Neural cell (in vitro differentiated cells): ENCODE data around the gene HNRNPUL1.

Experiments
- EP300 ChIP-seq: fragments of 450-650 bp; conservative IDR thresholded peaks from 2 replicates; pipeline ENCODE4 v1.6.1; 2014; ENCODE audit warnings: antibody characterized with exemption, mild to moderate bottlenecking, moderate library complexity; ENCODE audit not compliant: poor library complexity, severe bottlenecking
- EZH2 ChIP-seq: fragments of 200-600, 300-800 bp; shearing (Covaris generic), sonication (generic); IDR thresholded peaks from 2 replicates; pipeline ENCODE4 v1.6.1; 2014; ENCODE audit warnings: antibody characterized with exemption, low read length, borderline replicate concordance, mild to moderate bottlenecking; ENCODE audit not compliant: insufficient read depth, poor library complexity, severe bottlenecking
- TF ChIP-seq, protein P1 (sequence below): fragments of 450-650 bp; IDR thresholded peaks from 2 replicates; pipeline ENCODE4 v1.5.1; 2014; ENCODE audit warnings: antibody characterized with exemption, mild to moderate bottlenecking, moderate library complexity; ENCODE audit not compliant: poor library complexity, severe bottlenecking

DNA sequence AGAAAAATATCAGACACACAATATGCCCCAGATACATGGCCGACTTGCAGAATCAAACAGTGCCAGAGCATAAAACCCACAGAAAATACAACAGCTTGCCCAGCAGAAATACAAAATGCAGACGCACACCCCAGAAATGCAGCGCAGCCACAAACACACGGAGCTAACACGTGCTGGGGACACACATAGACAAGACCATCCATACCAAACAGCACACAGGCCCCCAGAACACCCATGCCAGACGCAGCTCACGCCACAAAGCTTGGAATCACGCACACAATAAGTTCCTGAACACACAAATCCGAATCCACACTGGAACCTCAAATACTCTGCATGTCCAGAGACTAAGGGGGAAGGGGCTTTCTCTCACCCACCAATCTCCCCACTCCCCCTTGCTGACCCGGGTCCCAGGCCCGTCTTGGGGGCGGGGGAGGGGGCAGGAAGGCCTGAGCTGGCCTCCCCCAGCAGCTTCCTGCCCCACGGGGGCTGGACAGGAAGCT lies 63.0 kb downstream of the HNRNPUL1 start:
- TF ChIP-seq, protein P1, sequence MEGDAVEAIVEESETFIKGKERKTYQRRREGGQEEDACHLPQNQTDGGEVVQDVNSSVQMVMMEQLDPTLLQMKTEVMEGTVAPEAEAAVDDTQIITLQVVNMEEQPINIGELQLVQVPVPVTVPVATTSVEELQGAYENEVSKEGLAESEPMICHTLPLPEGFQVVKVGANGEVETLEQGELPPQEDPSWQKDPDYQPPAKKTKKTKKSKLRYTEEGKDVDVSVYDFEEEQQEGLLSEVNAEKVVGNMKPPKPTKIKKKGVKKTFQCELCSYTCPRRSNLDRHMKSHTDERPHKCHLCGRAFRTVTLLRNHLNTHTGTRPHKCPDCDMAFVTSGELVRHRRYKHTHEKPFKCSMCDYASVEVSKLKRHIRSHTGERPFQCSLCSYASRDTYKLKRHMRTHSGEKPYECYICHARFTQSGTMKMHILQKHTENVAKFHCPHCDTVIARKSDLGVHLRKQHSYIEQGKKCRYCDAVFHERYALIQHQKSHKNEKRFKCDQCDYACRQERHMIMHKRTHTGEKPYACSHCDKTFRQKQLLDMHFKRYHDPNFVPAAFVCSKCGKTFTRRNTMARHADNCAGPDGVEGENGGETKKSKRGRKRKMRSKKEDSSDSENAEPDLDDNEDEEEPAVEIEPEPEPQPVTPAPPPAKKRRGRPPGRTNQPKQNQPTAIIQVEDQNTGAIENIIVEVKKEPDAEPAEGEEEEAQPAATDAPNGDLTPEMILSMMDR: no peak
- TF ChIP-seq EZH2 (no peak), EP300 (no peak)
